Fibroblast of lung (primary cell): ENCODE measurements around the gene SUN5. TPM values are rescaled to one million over a fixed set of nuclear protein-coding genes. Genes with fewer than 3 reads are reported as not detected.

Source experiments
- DNase-seq, 2 donors: peaks; one replicate each; pipeline versions ENCODE4 v3.0.0 to v3.0.0-alpha.2; 2010; ENCODE audit warnings: low read depth in 2 of 2
- H2AFZ ChIP-seq: 2 replicates; pipeline ENCODE4 v1.5.1; 2012; ENCODE audit warnings: low read length, control low read depth, inconsistent platforms
- H3K27ac ChIP-seq: 2 replicates; pipeline ENCODE4 v1.5.1; 2011; ENCODE audit warnings: low read length, control low read depth; ENCODE audit not compliant: insufficient read depth
- H3K27me3 ChIP-seq: 2 replicates; pipeline ENCODE4 v1.5.1; 2011; ENCODE audit warnings: mild to moderate bottlenecking, low read length; ENCODE audit not compliant: control insufficient read depth, insufficient read depth
- H3K36me3 ChIP-seq: 2 replicates; pipeline ENCODE4 v1.5.1; 2011; ENCODE audit warnings: low read length; ENCODE audit not compliant: control insufficient read depth, insufficient read depth
- H3K4me1 ChIP-seq: 2 replicates; pipeline ENCODE4 v1.5.1; 2011; ENCODE audit warnings: low read length; ENCODE audit not compliant: control insufficient read depth, insufficient read depth; ENCODE audit errors: extremely low read depth
- H3K4me2 ChIP-seq: 2 replicates; pipeline ENCODE4 v1.5.1; 2011; ENCODE audit warnings: low read length, control low read depth; ENCODE audit not compliant: insufficient read depth; ENCODE audit errors: extremely low read depth
- H3K4me3 ChIP-seq, 4 experiments: fragments of 200-600 bp in 1 of 4; sonication (generic) in 1 of 4; replicated peaks in 1 of 4; 2 replicates each; pipeline ENCODE4 v1.5.1; 2011 to 2016; ENCODE audit warnings: low read length in 4 of 4, low read depth in 3 of 4, mild to moderate bottlenecking in 3 of 4, control low read depth in 2 of 4, inconsistent platforms in 1 of 4, mixed read lengths in 1 of 4; ENCODE audit not compliant: insufficient read depth in 1 of 4; ENCODE audit errors: control extremely low read depth in 1 of 4
- H3K79me2 ChIP-seq: 2 replicates; pipeline ENCODE4 v1.5.1; 2012; ENCODE audit warnings: mild to moderate bottlenecking, low read length, inconsistent platforms; ENCODE audit not compliant: control insufficient read depth, insufficient read depth
- H3K9ac ChIP-seq: 2 replicates; pipeline ENCODE4 v1.5.1; 2011; ENCODE audit warnings: mild to moderate bottlenecking, low read length, control low read depth; ENCODE audit not compliant: insufficient read depth
- H3K9me3 ChIP-seq: 2 replicates; pipeline ENCODE4 v1.5.1; 2012; ENCODE audit warnings: low read depth, low read length; ENCODE audit not compliant: control insufficient read depth, insufficient read depth
- H4K20me1 ChIP-seq: 2 replicates; pipeline ENCODE4 v1.5.1; 2011; ENCODE audit warnings: low read length; ENCODE audit not compliant: control insufficient read depth, insufficient read depth; ENCODE audit errors: extremely low read depth
- EZH2 ChIP-seq: IDR thresholded peaks from 2 replicates; pipeline ENCODE4 v1.5.1; 2012; ENCODE audit warnings: low read length, control low read depth, mild to moderate bottlenecking; ENCODE audit errors: missing control alignments
- polyA plus RNA-seq, 2 donors: library from polyadenylated mRNA; depleted of rRNA in 1 of 2; stranded (reverse) in 1 of 2; unstranded in 1 of 2; fragments of >200 nt; gene quantifications; 2 replicates each; pipeline ENCODE4 v1.2.1, GENCODE V29; 2011 to 2012; ENCODE audit warnings: missing spikeins in 1 of 2
- total RNA-seq: library from RNA; depleted of rRNA; stranded (reverse); fragments of >200 nt; gene quantifications from 2 replicates; pipeline ENCODE4 v1.2.1, GENCODE V29; 2014
- TF ChIP-seq, protein P1 (sequence below), 2 donors: IDR thresholded peaks in 1 of 2; conservative IDR thresholded peaks in 1 of 2; 1 replicate in 1 of 2; 2 replicates in 1 of 2; pipeline ENCODE4 v1.5.1; 2011 to 2012; ENCODE audit warnings: low read length in 2 of 2, control low read depth in 1 of 2, inconsistent platforms in 1 of 2, low read depth in 1 of 2, mild to moderate bottlenecking in 1 of 2

The SUN5 gene
- total and polyA plus RNA-seq, 2 donors (not counting 1 experiment from before 2014, with no cell fraction given) = not detected

- Histone ChIP-seq H3K27ac (no peak overlapping the region), H3K4me2 (no peak overlapping the region), H3K79me2 (no peaks in the 10 kb centered on the region), H3K9ac (no peak overlapping the region), H3K9me3 (no peaks in the 10 kb centered on the region), H4K20me1 (no peaks in the 10 kb centered on the region), H3K4me3 (no peak overlapping the region), H2AFZ (no peak overlapping the region), H3K36me3 (no peaks in the 10 kb centered on the region), H3K27me3 (no peaks in the 10 kb centered on the region), H3K4me1 (no peaks in the 10 kb centered on the region)
- DNase-seq = no peak
- TF ChIP-seq EZH2 = no peak
- TF ChIP-seq, protein P1, sequence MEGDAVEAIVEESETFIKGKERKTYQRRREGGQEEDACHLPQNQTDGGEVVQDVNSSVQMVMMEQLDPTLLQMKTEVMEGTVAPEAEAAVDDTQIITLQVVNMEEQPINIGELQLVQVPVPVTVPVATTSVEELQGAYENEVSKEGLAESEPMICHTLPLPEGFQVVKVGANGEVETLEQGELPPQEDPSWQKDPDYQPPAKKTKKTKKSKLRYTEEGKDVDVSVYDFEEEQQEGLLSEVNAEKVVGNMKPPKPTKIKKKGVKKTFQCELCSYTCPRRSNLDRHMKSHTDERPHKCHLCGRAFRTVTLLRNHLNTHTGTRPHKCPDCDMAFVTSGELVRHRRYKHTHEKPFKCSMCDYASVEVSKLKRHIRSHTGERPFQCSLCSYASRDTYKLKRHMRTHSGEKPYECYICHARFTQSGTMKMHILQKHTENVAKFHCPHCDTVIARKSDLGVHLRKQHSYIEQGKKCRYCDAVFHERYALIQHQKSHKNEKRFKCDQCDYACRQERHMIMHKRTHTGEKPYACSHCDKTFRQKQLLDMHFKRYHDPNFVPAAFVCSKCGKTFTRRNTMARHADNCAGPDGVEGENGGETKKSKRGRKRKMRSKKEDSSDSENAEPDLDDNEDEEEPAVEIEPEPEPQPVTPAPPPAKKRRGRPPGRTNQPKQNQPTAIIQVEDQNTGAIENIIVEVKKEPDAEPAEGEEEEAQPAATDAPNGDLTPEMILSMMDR (conservative IDR thresholded peaks at IDR 0.05 in 1 of 2, IDR thresholded peaks at IDR 0.05 in 1 of 2; ENCODE audit: low read depth in 1 of 2, low read length in 2 of 2) = no peak
Observed at GRCh38 chr20:33026072-33026778, 22.0 kb upstream of the SUN5 start.

- Histone ChIP-seq H3K4me1 (no peaks in the 10 kb centered on the region), H3K36me3 (no peaks in the 10 kb centered on the region), H3K79me2 (no peaks in the 10 kb centered on the region), H3K4me3 (no peak overlapping the region), H3K9me3 (no peaks in the 10 kb centered on the region), H3K4me2 (no peak overlapping the region), H3K27me3 (no peaks in the 10 kb centered on the region), H4K20me1 (no peaks in the 10 kb centered on the region), H2AFZ (no peak overlapping the region), H3K27ac (no peak overlapping the region), H3K9ac (no peak overlapping the region)
- no peak for DNase-seq
- TF ChIP-seq, protein P1 (conservative IDR thresholded peaks at IDR 0.05 in 1 of 2, IDR thresholded peaks at IDR 0.05 in 1 of 2; ENCODE audit: low read depth in 1 of 2, low read length in 2 of 2) = no peak
Observed at GRCh38 chr20:33025318-33025876, 21.2 kb upstream of the SUN5 start.

DNA sequence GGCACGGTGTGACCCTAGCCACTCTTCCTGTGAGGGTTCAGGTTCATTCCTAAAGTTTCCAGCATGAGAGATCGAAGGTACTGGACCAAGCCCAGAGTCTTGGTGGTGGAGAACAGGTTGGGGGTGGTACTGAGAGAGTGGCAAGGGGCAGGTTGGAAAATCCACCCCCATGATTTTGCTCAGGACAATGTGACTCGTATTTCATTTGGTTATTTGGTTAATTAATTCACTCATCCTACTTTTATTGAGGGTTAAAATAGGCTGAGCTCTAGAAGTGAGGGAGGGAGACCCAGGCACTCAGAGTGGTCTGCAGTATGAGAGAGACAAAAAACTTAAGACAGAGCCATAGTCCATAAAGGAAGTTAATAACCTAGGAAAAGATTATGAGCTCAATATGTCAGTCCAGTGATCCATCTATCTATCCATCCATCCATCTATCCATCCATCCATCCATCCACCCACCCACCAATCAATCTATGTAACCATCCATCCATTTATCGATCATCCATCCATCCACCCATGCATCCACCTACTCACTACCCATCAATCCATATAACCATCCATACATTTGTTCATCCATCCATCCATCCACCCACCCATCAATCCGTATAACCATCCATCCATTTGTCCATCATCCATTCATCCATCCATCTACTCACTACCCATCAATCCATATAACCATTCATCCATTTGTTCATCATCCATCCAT, 20.5 kb upstream of the SUN5 start:
- Histone ChIP-seq H3K4me3 (no peak overlapping the region), H4K20me1 (no peaks in the 10 kb centered on the region), H3K9ac (no peak overlapping the region), H3K27ac (no peak overlapping the region), H3K4me2 (no peak overlapping the region), H3K36me3 (no peaks in the 10 kb centered on the region), H3K27me3 (no peaks in the 10 kb centered on the region), H3K9me3 (no peaks in the 10 kb centered on the region), H3K79me2 (no peaks in the 10 kb centered on the region), H2AFZ (no peak overlapping the region), H3K4me1 (no peaks in the 10 kb centered on the region)
- TF ChIP-seq, protein P1 (conservative IDR thresholded peaks at IDR 0.05 in 1 of 2, IDR thresholded peaks at IDR 0.05 in 1 of 2; ENCODE audit: low read depth in 1 of 2, low read length in 2 of 2) = no peak
- TF ChIP-seq EZH2 = no peak
- no peak for DNase-seq
